ENCODE data around the gene PARD3. TPM values are rescaled to one million over a fixed set of nuclear protein-coding genes. Genes with fewer than 3 reads are reported as not detected.

Gene PARD3
- total RNA-seq, 1 experiment from 2014 or later: 51.8 TPM

- TF ChIP-seq, protein P1, sequence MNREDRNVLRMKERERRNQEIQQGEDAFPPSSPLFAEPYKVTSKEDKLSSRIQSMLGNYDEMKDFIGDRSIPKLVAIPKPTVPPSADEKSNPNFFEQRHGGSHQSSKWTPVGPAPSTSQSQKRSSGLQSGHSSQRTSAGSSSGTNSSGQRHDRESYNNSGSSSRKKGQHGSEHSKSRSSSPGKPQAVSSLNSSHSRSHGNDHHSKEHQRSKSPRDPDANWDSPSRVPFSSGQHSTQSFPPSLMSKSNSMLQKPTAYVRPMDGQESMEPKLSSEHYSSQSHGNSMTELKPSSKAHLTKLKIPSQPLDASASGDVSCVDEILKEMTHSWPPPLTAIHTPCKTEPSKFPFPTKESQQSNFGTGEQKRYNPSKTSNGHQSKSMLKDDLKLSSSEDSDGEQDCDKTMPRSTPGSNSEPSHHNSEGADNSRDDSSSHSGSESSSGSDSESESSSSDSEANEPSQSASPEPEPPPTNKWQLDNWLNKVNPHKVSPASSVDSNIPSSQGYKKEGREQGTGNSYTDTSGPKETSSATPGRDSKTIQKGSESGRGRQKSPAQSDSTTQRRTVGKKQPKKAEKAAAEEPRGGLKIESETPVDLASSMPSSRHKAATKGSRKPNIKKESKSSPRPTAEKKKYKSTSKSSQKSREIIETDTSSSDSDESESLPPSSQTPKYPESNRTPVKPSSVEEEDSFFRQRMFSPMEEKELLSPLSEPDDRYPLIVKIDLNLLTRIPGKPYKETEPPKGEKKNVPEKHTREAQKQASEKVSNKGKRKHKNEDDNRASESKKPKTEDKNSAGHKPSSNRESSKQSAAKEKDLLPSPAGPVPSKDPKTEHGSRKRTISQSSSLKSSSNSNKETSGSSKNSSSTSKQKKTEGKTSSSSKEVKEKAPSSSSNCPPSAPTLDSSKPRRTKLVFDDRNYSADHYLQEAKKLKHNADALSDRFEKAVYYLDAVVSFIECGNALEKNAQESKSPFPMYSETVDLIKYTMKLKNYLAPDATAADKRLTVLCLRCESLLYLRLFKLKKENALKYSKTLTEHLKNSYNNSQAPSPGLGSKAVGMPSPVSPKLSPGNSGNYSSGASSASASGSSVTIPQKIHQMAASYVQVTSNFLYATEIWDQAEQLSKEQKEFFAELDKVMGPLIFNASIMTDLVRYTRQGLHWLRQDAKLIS (CRISPR knock-in tag; IDR thresholded peaks at IDR 0.05; ENCODE audit: borderline replicate concordance): no peak
- TF ChIP-seq ZNF138 (CRISPR knock-in tag; conservative IDR thresholded peaks at IDR 0.05): no peak
Observed at GRCh38 chr10:34768972-34769330, 46.1 kb downstream of the PARD3 start (continued).

DNA sequence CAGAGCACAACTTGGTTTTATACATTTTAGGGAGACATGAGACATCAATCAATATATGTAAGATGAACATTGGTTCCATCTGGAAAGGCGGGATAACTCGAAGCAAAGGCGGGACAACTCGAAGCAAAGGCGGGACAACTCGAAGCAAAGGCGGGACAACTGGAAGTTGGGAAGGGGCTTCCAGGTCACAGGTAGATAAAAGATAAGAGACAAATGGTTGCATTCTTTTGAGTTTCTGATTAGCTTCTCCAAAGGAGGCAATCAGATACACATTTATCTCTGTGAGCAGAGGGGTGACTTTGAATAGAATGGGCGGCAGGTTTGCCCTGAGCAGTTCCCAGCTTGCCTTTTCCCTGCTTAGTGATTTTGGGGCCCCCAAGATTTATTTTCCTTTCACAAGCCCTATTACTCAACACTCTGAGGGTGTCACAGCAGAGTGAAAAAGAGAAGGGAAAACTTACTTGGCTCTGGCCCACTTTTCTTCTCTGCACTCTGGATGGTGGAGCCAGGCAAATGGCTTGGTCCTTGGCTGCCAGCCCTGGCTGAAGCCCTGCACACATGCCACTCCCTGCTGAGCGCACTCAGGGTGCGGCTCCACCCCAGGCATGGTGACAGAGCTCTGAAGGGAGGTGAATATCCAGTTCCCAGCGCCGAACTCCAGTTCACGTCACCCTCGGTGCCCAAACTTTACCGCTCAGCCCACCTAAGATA, 46.7 kb downstream of the PARD3 start:
- POLR2A ChIA-PET: no interaction called here

GRCh38 chr10:34766811-34767494, 48.1 kb downstream of the PARD3 start:
- DNase-seq (ENCODE audit: low spot score) (no peak), ATAC-seq (peak; percentile 52)
- Mint-ChIP-seq H3K9me3 (no peaks in the 10 kb centered on the region), H3K36me3 (no peaks in the 10 kb centered on the region; the same call in 1 of the 2 replicates), H3K27me3 (ENCODE audit: low read depth) (no peaks in the 10 kb centered on the region), H3K4me1 (peaks cover 83% of the 10 kb centered on the region), H3K27ac (peak overlapping the region; percentile 20), H3K4me3 (no peak overlapping the region)
- ChIA-PET POLR2A (interaction anchor here (0.6 kb wide), 2 partner anchors 10 to 498 kb away, joined by 3 read pairs; no protein-coding TSS in a partner anchor), CTCF (interaction anchor here (1.1 to 1.9 kb wide), 4 partner anchors 9 to 219 kb away, joined by 4 to 8 read pairs (median 5); no protein-coding TSS in a partner anchor)
- TF ChIP-seq NFE2L1 (CRISPR knock-in tag; IDR thresholded peaks at IDR 0.05) (no peak), ZNF423 (CRISPR knock-in tag; IDR thresholded peaks at IDR 0.05) (peak; percentile 34; the same call in 1 of the 2 replicates)

More for the DNA sequence above, 46.7 kb downstream of the PARD3 start:
- Mint-ChIP-seq H3K27me3 (ENCODE audit: low read depth) (no peaks in the 10 kb centered on the region), H3K27ac (peak overlapping the region; percentile 71), H3K4me1 (peaks cover 78% of the 10 kb centered on the region), H3K4me3 (no peak overlapping the region), H3K36me3 (no peaks in the 10 kb centered on the region; the same call in 1 of the 2 replicates), H3K9me3 (no peaks in the 10 kb centered on the region)
- ATAC-seq (peak; percentile 24; the same call in 1 of the 2 replicates), DNase-seq (ENCODE audit: low spot score) (no peak)
- CTCF ChIA-PET: no interaction called here
- TF ChIP-seq ATF1 (CRISPR knock-in tag; IDR thresholded peaks at IDR 0.05): no peak
- TF ChIP-seq HMGA2 (CRISPR knock-in tag; IDR thresholded peaks at IDR 0.05): no peak
- TF ChIP-seq JAZF1 (CRISPR knock-in tag; IDR thresholded peaks at IDR 0.05): no peak

DNA sequence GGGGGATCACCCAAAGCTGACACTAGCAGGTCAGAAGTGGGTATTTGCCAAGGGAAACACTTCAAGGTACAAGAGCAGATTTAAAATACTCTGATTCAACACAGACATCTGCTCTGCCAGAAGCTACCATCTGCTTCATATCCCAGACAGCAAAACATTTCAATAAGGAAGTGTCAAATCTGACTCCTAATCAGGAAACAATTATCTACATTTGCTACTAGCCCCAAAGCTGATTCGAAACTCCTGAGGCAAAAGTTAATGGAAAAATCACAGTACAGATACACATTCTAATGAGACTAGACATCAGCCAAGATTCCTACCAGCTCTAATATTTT, 48.9 kb downstream of the PARD3 start:
- H3K9me3 Mint-ChIP-seq: no peaks in the 10 kb centered on the region
- ATAC-seq (no peak), DNase-seq (ENCODE audit: low spot score) (no peak)
- H3K27me3 Mint-ChIP-seq (ENCODE audit: low read depth): no peaks in the 10 kb centered on the region
- H3K4me1 Mint-ChIP-seq: peaks cover 79% of the 10 kb centered on the region
- no peak overlapping the region for H3K4me3 Mint-ChIP-seq
- no peak overlapping the region for H3K27ac Mint-ChIP-seq
- POLR2A ChIA-PET: interaction anchor here (0.6 kb wide), 2 partner anchors 23 to 129 kb away, joined by 4 read pairs; no protein-coding TSS in a partner anchor
- no peaks in the 10 kb centered on the region; the same call in 1 of the 2 replicates for H3K36me3 Mint-ChIP-seq
- CTCF ChIA-PET: interaction anchor here (1.9 kb wide), 2 partner anchors 27 to 33 kb away, joined by 6 to 8 read pairs; no protein-coding TSS in a partner anchor
- TF ChIP-seq, protein P2, sequence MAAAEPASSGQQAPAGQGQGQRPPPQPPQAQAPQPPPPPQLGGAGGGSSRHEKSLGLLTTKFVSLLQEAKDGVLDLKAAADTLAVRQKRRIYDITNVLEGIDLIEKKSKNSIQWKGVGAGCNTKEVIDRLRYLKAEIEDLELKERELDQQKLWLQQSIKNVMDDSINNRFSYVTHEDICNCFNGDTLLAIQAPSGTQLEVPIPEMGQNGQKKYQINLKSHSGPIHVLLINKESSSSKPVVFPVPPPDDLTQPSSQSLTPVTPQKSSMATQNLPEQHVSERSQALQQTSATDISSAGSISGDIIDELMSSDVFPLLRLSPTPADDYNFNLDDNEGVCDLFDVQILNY (CRISPR knock-in tag; IDR thresholded peaks at IDR 0.05): no peak
- TF ChIP-seq, protein P1 (CRISPR knock-in tag; IDR thresholded peaks at IDR 0.05; ENCODE audit: borderline replicate concordance): no peak
- TF ChIP-seq ERG (CRISPR knock-in tag; IDR thresholded peaks at IDR 0.05) (no peak), USF2 (CRISPR knock-in tag; IDR thresholded peaks at IDR 0.05) (no peak), ZNF121 (CRISPR knock-in tag; IDR thresholded peaks at IDR 0.05) (no peak), NR2C2 (CRISPR knock-in tag; IDR thresholded peaks at IDR 0.05) (no peak)
- TF ChIP-seq, protein P3, sequence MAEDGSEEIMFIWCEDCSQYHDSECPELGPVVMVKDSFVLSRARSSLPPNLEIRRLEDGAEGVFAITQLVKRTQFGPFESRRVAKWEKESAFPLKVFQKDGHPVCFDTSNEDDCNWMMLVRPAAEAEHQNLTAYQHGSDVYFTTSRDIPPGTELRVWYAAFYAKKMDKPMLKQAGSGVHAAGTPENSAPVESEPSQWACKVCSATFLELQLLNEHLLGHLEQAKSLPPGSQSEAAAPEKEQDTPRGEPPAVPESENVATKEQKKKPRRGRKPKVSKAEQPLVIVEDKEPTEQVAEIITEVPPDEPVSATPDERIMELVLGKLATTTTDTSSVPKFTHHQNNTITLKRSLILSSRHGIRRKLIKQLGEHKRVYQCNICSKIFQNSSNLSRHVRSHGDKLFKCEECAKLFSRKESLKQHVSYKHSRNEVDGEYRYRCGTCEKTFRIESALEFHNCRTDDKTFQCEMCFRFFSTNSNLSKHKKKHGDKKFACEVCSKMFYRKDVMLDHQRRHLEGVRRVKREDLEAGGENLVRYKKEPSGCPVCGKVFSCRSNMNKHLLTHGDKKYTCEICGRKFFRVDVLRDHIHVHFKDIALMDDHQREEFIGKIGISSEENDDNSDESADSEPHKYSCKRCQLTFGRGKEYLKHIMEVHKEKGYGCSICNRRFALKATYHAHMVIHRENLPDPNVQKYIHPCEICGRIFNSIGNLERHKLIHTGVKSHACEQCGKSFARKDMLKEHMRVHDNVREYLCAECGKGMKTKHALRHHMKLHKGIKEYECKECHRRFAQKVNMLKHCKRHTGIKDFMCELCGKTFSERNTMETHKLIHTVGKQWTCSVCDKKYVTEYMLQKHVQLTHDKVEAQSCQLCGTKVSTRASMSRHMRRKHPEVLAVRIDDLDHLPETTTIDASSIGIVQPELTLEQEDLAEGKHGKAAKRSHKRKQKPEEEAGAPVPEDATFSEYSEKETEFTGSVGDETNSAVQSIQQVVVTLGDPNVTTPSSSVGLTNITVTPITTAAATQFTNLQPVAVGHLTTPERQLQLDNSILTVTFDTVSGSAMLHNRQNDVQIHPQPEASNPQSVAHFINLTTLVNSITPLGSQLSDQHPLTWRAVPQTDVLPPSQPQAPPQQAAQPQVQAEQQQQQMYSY (CRISPR knock-in tag; IDR thresholded peaks at IDR 0.05): no peak
